LNCaP clone FGC (cell line): Measurements from ENCODE around the gene ARHGAP15.

ENCODE experiments used
- DNase-seq: peaks from one replicate; pipeline ENCODE4 v3.0.0-alpha.2; 2011; ENCODE audit warnings: low read depth
- H3K4me3 ChIP-seq: 2 replicates; pipeline ENCODE4 v1.5.1; 2011; ENCODE audit warnings: mild to moderate bottlenecking, low read depth, low read length, control low read depth
- TF ChIP-seq, protein P1 (sequence below): IDR thresholded peaks from 2 replicates; pipeline ENCODE4 v1.5.1; 2012; ENCODE audit warnings: mild to moderate bottlenecking; ENCODE audit not compliant: control insufficient read depth, insufficient read depth; ENCODE audit errors: extremely low read depth

The ARHGAP15 gene

DNA sequence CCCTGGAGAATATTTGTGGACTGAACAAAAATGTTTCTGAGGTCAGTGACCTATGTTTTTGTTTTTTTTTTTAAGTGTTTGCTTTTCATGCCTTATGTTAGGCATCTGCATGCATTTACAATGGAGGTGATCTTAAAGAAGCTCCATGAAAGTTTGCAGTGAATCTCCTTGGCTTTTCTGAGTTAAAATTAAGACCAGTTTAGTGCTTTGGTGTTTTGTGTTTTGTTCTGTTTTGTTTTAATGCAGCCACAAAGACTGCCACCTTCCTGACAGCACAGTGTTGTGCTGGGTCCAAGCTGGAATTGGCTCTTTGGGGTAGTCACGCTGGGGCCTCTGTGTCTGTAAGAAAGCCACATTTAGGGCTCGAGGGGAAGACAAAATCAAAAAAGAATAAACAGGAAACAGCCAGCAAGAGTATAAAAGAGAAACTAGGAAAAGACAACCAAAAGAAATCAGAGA, 396.2 kb downstream of the ARHGAP15 start:
- no peak for DNase-seq
- no peak overlapping the region for H3K4me3 ChIP-seq
- TF ChIP-seq, protein P1, sequence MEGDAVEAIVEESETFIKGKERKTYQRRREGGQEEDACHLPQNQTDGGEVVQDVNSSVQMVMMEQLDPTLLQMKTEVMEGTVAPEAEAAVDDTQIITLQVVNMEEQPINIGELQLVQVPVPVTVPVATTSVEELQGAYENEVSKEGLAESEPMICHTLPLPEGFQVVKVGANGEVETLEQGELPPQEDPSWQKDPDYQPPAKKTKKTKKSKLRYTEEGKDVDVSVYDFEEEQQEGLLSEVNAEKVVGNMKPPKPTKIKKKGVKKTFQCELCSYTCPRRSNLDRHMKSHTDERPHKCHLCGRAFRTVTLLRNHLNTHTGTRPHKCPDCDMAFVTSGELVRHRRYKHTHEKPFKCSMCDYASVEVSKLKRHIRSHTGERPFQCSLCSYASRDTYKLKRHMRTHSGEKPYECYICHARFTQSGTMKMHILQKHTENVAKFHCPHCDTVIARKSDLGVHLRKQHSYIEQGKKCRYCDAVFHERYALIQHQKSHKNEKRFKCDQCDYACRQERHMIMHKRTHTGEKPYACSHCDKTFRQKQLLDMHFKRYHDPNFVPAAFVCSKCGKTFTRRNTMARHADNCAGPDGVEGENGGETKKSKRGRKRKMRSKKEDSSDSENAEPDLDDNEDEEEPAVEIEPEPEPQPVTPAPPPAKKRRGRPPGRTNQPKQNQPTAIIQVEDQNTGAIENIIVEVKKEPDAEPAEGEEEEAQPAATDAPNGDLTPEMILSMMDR, result no peak

DNA sequence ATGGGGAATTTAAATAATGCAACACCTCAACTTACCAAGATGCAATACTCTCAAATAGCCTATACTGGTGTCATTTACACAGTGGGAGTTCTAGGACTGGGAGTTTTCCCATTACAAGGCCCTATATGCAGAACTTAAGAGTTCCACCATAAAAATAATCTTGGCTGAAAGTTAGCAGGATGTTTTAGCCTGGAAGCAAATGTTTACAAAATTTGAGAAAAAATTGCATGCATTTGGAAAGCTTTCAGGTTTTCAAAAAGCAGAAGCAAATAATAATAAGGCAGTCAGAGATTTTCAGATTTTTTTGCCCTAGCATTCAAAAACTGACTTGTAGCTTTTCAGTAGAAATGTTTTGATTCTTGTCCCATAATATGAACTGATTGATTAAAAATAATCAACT, 397.3 kb downstream of the ARHGAP15 start:
- no peak overlapping the region for H3K4me3 ChIP-seq
- no peak for DNase-seq
- TF ChIP-seq, protein P1, result no peak

DNA sequence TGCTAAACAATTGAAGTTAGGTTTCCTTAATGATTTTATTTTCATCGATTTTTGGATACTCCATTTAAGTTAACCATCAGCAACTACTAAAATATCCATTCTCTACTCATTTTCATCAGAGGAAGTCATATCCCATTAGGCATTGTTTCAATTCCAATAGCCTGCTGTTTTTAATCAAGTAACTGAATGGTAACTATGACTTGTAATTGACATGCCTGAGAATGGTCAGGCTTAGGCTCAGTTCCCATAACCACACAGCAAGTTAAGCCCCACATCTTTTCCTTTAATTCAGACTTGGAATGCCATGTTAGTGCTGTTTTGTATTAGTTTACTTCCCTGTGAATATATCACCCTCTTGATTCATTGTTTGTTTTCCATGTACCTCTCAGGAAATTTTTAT, 398.8 kb downstream of the ARHGAP15 start:
- TF ChIP-seq, protein P1, result no peak
- no peak for DNase-seq
- no peak overlapping the region for H3K4me3 ChIP-seq

DNA sequence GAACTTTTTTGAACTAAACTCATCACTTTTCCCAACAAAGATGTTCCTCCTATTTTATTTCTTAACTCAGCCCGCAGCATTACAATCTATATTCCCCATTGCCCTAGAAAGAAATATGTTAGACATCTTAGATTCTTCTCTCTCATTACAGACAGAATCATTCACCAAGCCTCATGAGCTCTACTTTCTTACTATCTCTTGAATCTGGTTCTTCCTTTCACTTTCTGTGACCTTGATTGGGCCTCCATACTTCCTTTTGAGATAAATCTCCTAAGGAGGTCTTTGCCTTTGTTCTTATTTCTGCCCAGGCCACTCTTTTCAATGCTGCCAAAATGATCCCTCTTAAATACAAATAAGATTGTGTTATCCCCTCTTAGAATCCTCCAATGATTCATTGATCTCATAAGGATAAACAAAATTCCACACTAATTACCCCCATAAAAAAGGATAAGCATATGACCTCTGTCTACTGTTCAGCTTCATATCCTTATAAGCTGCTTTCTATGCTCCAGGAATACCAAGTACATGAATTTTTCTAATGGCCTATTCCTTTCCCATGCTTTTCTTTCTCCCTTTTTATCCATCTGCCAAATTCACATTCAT, 400.0 kb downstream of the ARHGAP15 start:
- TF ChIP-seq, protein P1, result no peak
- DNase-seq, result no peak
- H3K4me3 ChIP-seq, result no peak overlapping the region

DNA sequence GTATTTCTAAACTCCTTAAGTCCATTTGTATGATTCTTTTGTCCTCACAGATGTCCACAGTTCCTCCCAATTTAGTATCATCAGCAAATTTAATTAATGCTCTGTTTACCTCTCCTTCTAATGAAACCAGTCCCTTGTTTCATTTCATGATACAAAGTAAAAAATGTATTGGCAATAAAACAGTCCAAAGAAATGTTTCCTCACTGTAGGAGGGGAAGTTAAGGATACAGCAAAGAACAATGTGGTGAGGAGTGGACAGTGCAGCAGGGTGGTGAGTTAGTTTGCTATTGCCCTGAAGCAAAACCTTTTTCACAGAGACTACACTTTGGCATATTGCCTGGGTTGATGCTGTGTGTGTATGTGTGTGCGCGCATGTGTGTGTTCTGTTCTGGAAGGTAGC, 401.5 kb downstream of the ARHGAP15 start:
- no peak overlapping the region for H3K4me3 ChIP-seq

DNA sequence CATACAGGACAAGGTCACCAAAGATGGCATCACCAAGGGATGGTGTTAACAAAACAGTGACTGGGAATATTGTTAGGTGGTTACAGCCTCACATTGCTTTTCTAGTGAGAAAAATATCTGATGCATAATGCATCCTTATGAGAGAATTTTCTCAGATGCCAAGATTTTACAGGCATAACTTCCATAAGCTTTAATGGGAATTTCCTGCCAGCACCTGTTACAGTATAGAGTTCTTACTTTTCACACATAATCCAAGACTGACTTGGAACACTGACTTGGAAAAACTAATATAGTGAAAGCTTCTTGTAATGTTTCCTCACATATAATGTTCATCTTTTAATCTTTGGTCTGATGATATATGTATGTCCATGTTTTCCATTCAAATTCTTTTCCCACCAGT, 402.8 kb downstream of the ARHGAP15 start:
- H3K4me3 ChIP-seq, result no peak overlapping the region
- no peak for DNase-seq
- TF ChIP-seq, protein P1, result no peak

More for the DNA sequence above, 401.5 kb downstream of the ARHGAP15 start:
- TF ChIP-seq, protein P1, result no peak
- DNase-seq, result no peak

DNA sequence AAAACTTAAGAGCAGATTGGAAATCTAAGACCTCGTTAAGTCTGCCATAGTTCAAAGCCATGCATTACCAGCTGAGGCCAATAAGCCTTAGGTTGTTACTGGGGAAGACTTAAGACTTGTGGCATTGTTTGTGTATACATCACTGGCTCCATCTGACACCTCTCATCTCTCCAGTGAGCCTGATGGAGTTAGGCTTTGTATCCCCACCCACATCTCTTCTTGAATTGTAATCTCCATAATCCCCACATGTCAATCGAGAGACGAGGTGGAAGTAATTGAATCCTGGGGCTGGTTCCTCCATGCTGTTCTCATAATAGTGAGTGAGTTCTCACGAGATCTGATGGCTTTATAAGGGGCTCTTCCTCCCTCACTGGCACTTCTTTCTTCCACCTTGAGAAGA, 404.6 kb downstream of the ARHGAP15 start:
- DNase-seq, result no peak
- no peak overlapping the region for H3K4me3 ChIP-seq
- TF ChIP-seq, protein P1, result no peak
